Activated CD8-positive, alpha-beta T cell treated with anti-CD3 and anti-CD28 coated beads, Interleukin-2, amount 10 ng/mL, durations not matched to agents 7 days and 5 days (primary cell): ENCODE measurements around the gene AVEN. TPM values are rescaled to one million over a fixed set of nuclear protein-coding genes. Genes with fewer than 3 reads are reported as not detected.

Experiments used
- ATAC-seq: fragments of 150-1000 bp; cut with Tn5 transposase; one replicate; pipeline ENCODE4 v1.10.0; 2021; ENCODE audit warnings: moderate library complexity
- CTCF ChIA-PET: fragments of 350-600 bp; sonication (Branson Sonifier 250); formaldehyde crosslinking; loops from one replicate; lab custom pipeline; 2021; ENCODE audit warnings: antibody characterized with exemption; lab: Charles Lee
- POLR2A ChIA-PET: fragments of 350-600 bp; sonication (Branson Sonifier 250); formaldehyde crosslinking; loops from one replicate; lab custom pipeline; 2021; ENCODE audit warnings: antibody characterized with exemption; lab: Charles Lee
- DNase-seq: peaks from one replicate; pipeline ENCODE4 v3.0.0-alpha.2; 2020
- H3K27ac Mint-ChIP-seq: one replicate; pipeline ENCODE4 v1.8.0; 2021; ENCODE audit warnings: mild to moderate bottlenecking, mixed read lengths
- H3K27me3 Mint-ChIP-seq: one replicate; pipeline ENCODE4 v1.8.0; 2021; ENCODE audit warnings: low read depth, mixed read lengths
- H3K36me3 Mint-ChIP-seq: one replicate; pipeline ENCODE4 v1.8.0; 2021; ENCODE audit warnings: low read depth, mixed read lengths
- H3K4me1 Mint-ChIP-seq: one replicate; pipeline ENCODE4 v1.8.0; 2021; ENCODE audit warnings: low read depth, mixed read lengths
- H3K4me3 Mint-ChIP-seq: one replicate; pipeline ENCODE4 v1.8.0; 2021; ENCODE audit warnings: mild to moderate bottlenecking, mixed read lengths
- H3K9me3 Mint-ChIP-seq: one replicate; pipeline ENCODE4 v1.8.0; 2022; ENCODE audit warnings: mixed read lengths; ENCODE audit not compliant: insufficient read depth
- total RNA-seq, 2 experiments: library from RNA; stranded (reverse); gene quantifications; one replicate each; pipeline ENCODE4 v1.2.3, GENCODE V29; 2021

The AVEN gene
- total RNA-seq, 2 experiments from 2014 or later: 8.5 to 8.7 TPM

- H3K27me3 Mint-ChIP-seq: no peaks in the 10 kb centered on the region
- H3K36me3 Mint-ChIP-seq: no peaks in the 10 kb centered on the region
- no peak overlapping the region for H3K4me3 Mint-ChIP-seq
- no peak overlapping the region for H3K27ac Mint-ChIP-seq
- ChIA-PET CTCF (no interaction called here), POLR2A (no interaction called here)
- ATAC-seq (no peak), DNase-seq (no peak)
- no peaks in the 10 kb centered on the region for H3K9me3 Mint-ChIP-seq
- no peaks in the 10 kb centered on the region for H3K4me1 Mint-ChIP-seq
Observed at GRCh38 chr15:33903661-33904060, 135.3 kb downstream of the AVEN start.

GRCh38 chr15:33902043-33902442, 137.0 kb downstream of the AVEN start:
- ATAC-seq: no peak

GRCh38 chr15:33894193-33894592, 144.8 kb downstream of the AVEN start:
- POLR2A ChIA-PET: no interaction called here

More at GRCh38 chr15:33902043-33902442, 137.0 kb downstream of the AVEN start:
- ChIA-PET CTCF (no interaction called here), POLR2A (no interaction called here)
- Mint-ChIP-seq H3K36me3 (no peaks in the 10 kb centered on the region), H3K4me1 (no peaks in the 10 kb centered on the region), H3K27me3 (no peaks in the 10 kb centered on the region), H3K4me3 (no peak overlapping the region), H3K27ac (no peak overlapping the region), H3K9me3 (no peaks in the 10 kb centered on the region)
- no peak for DNase-seq

GRCh38 chr15:33888176-33888575, 150.8 kb downstream of the AVEN start:
- H3K27me3 Mint-ChIP-seq: no peaks in the 10 kb centered on the region
- H3K4me1 Mint-ChIP-seq: no peaks in the 10 kb centered on the region
- no peak for DNase-seq
- no peak overlapping the region for H3K27ac Mint-ChIP-seq
- H3K4me3 Mint-ChIP-seq: no peak overlapping the region
- H3K9me3 Mint-ChIP-seq: peaks cover 13% of the 10 kb centered on the region
- ATAC-seq: no peak
- CTCF ChIA-PET: no interaction called here
- H3K36me3 Mint-ChIP-seq: no peaks in the 10 kb centered on the region
- POLR2A ChIA-PET: no interaction called here

More at GRCh38 chr15:33894193-33894592, 144.8 kb downstream of the AVEN start:
- Mint-ChIP-seq H3K36me3 (no peaks in the 10 kb centered on the region), H3K27me3 (no peaks in the 10 kb centered on the region), H3K9me3 (no peaks in the 10 kb centered on the region), H3K27ac (no peak overlapping the region), H3K4me3 (no peak overlapping the region), H3K4me1 (peaks cover 5% of the 10 kb centered on the region)
- CTCF ChIA-PET: no interaction called here
- DNase-seq (no peak), ATAC-seq (no peak)

- Mint-ChIP-seq H3K4me1 (no peaks in the 10 kb centered on the region), H3K36me3 (no peaks in the 10 kb centered on the region), H3K9me3 (peaks cover 13% of the 10 kb centered on the region), H3K27me3 (no peaks in the 10 kb centered on the region), H3K4me3 (no peak overlapping the region), H3K27ac (no peak overlapping the region)
- CTCF ChIA-PET: no interaction called here
- ATAC-seq (no peak), DNase-seq (no peak)
- POLR2A ChIA-PET: no interaction called here
Observed at GRCh38 chr15:33882921-33883320, 156.1 kb downstream of the AVEN start.

GRCh38 chr15:33874156-33874555, 164.8 kb downstream of the AVEN start:
- H3K4me1 Mint-ChIP-seq: no peaks in the 10 kb centered on the region
- H3K36me3 Mint-ChIP-seq: no peaks in the 10 kb centered on the region
- H3K27me3 Mint-ChIP-seq: no peaks in the 10 kb centered on the region
- CTCF ChIA-PET: interaction anchor here (1.0 kb wide), 1 partner anchor 136 kb away, joined by 3 read pairs; no protein-coding TSS in a partner anchor
- POLR2A ChIA-PET: no interaction called here
- no peaks in the 10 kb centered on the region for H3K9me3 Mint-ChIP-seq
- H3K27ac Mint-ChIP-seq: no peak overlapping the region
- DNase-seq (no peak), ATAC-seq (no peak)
- H3K4me3 Mint-ChIP-seq: no peak overlapping the region

GRCh38 chr15:33872416-33873106, 166.4 kb downstream of the AVEN start:
- no peaks in the 10 kb centered on the region for H3K27me3 Mint-ChIP-seq
- no peak overlapping the region for H3K4me3 Mint-ChIP-seq
- DNase-seq (no peak), ATAC-seq (no peak)
- H3K4me1 Mint-ChIP-seq: no peaks in the 10 kb centered on the region
- H3K36me3 Mint-ChIP-seq: no peaks in the 10 kb centered on the region
- H3K9me3 Mint-ChIP-seq: no peaks in the 10 kb centered on the region
- POLR2A ChIA-PET: no interaction called here
- CTCF ChIA-PET: no interaction called here
- no peak overlapping the region for H3K27ac Mint-ChIP-seq

- Mint-ChIP-seq H3K27ac (no peak overlapping the region), H3K4me3 (no peak overlapping the region), H3K4me1 (no peaks in the 10 kb centered on the region), H3K9me3 (no peaks in the 10 kb centered on the region), H3K36me3 (no peaks in the 10 kb centered on the region), H3K27me3 (no peaks in the 10 kb centered on the region)
- ATAC-seq: no peak
- no peak for DNase-seq
- POLR2A ChIA-PET: no interaction called here
- CTCF ChIA-PET: no interaction called here
Observed at GRCh38 chr15:33871980-33872379, 167.0 kb downstream of the AVEN start.

- no peak overlapping the region for H3K4me3 Mint-ChIP-seq
- H3K27me3 Mint-ChIP-seq: no peaks in the 10 kb centered on the region
- no peak overlapping the region for H3K27ac Mint-ChIP-seq
- DNase-seq (no peak), ATAC-seq (no peak)
- ChIA-PET CTCF (no interaction called here), POLR2A (no interaction called here)
- H3K4me1 Mint-ChIP-seq: no peaks in the 10 kb centered on the region
- no peaks in the 10 kb centered on the region for H3K9me3 Mint-ChIP-seq
- peaks cover 2% of the 10 kb centered on the region for H3K36me3 Mint-ChIP-seq
Observed at GRCh38 chr15:33866101-33866737, 172.8 kb downstream of the AVEN start.

- CTCF ChIA-PET: no interaction called here
- H3K9me3 Mint-ChIP-seq: no peaks in the 10 kb centered on the region
Observed at GRCh38 chr15:33865416-33865815, 173.6 kb downstream of the AVEN start.

GRCh38 chr15:33864360-33865075, 174.5 kb downstream of the AVEN start:
- ATAC-seq (no peak), DNase-seq (no peak)
- ChIA-PET POLR2A (no interaction called here), CTCF (no interaction called here)
- peaks cover 2% of the 10 kb centered on the region for H3K36me3 Mint-ChIP-seq
- no peaks in the 10 kb centered on the region for H3K9me3 Mint-ChIP-seq
- H3K27me3 Mint-ChIP-seq: no peaks in the 10 kb centered on the region
- H3K27ac Mint-ChIP-seq: no peak overlapping the region
- no peaks in the 10 kb centered on the region for H3K4me1 Mint-ChIP-seq
- no peak overlapping the region for H3K4me3 Mint-ChIP-seq

More at GRCh38 chr15:33865416-33865815, 173.6 kb downstream of the AVEN start:
- POLR2A ChIA-PET: interaction anchor here (0.7 kb wide), 1 partner anchor 12 kb away, joined by 3 read pairs; no protein-coding TSS in a partner anchor
- Mint-ChIP-seq H3K27ac (no peak overlapping the region), H3K36me3 (peaks cover 2% of the 10 kb centered on the region), H3K4me1 (no peaks in the 10 kb centered on the region), H3K4me3 (no peak overlapping the region), H3K27me3 (no peaks in the 10 kb centered on the region)
- no peak for ATAC-seq
- no peak for DNase-seq

- Mint-ChIP-seq H3K36me3 (no peaks in the 10 kb centered on the region), H3K4me1 (no peaks in the 10 kb centered on the region), H3K27me3 (no peaks in the 10 kb centered on the region), H3K4me3 (no peak overlapping the region), H3K9me3 (no peaks in the 10 kb centered on the region), H3K27ac (no peak overlapping the region)
- POLR2A ChIA-PET: no interaction called here
- ATAC-seq: no peak
- no peak for DNase-seq
- CTCF ChIA-PET: no interaction called here
Observed at GRCh38 chr15:33860754-33861153, 178.2 kb downstream of the AVEN start.
